WTC11 (cell line): ENCODE measurements around the gene SNRPA1. TPM values are rescaled to one million over a fixed set of nuclear protein-coding genes. Genes with fewer than 3 reads are reported as not detected.

Source experiments
- ATAC-seq: fragments of 200-7000 bp; cut with Tn5 transposase; 2 replicates; pipeline ENCODE4 v1.10.0; 2021; ENCODE audit warnings: mild to moderate bottlenecking, moderate library complexity
- CTCF ChIA-PET: fragments of 300-600 bp; sonication (Branson Sonifier 250); formaldehyde crosslinking; loops from one replicate; lab custom pipeline; 2021; ENCODE audit warnings: antibody characterized with exemption; lab: Charles Lee
- POLR2A ChIA-PET: fragments of 350-600 bp; sonication (Branson Sonifier 250); formaldehyde crosslinking; loops from one replicate; lab custom pipeline; 2021; ENCODE audit warnings: antibody characterized with exemption; lab: Charles Lee
- DNase-seq: peaks from one replicate; pipeline ENCODE4 v3.0.0; 2021; ENCODE audit warnings: low spot score
- H3K27ac Mint-ChIP-seq: 2 replicates; pipeline ENCODE4 v1.8.0; 2021; ENCODE audit warnings: mixed read lengths
- H3K27me3 Mint-ChIP-seq: 2 replicates; pipeline ENCODE4 v1.8.0; 2021; ENCODE audit warnings: low read depth, mild to moderate bottlenecking, moderate library complexity, mixed read lengths
- H3K36me3 Mint-ChIP-seq: 2 replicates; pipeline ENCODE4 v1.8.0; 2021; ENCODE audit warnings: mixed read lengths
- H3K4me1 Mint-ChIP-seq: 2 replicates; pipeline ENCODE4 v1.8.0; 2022; ENCODE audit warnings: mixed read lengths
- H3K4me3 Mint-ChIP-seq: 2 replicates; pipeline ENCODE4 v1.8.0; 2021; ENCODE audit warnings: mild to moderate bottlenecking, moderate library complexity, mixed read lengths
- H3K9me3 Mint-ChIP-seq: 2 replicates; pipeline ENCODE4 v1.8.0; 2021; ENCODE audit warnings: mixed read lengths
- AFF4 ChIP-seq: sonication (generic); formaldehyde crosslinking; IDR thresholded peaks from 2 replicates; pipeline ENCODE4 v1.8.1; 2023; ENCODE audit warnings: mild to moderate bottlenecking, missing genetic modification reagents, borderline replicate concordance
- CREB1 ChIP-seq: sonication (generic); formaldehyde crosslinking; IDR thresholded peaks from 2 replicates; pipeline ENCODE4 v1.8.0; 2023; ENCODE audit warnings: mild to moderate bottlenecking, missing genetic modification reagents
- E2F1 ChIP-seq: sonication (generic); formaldehyde crosslinking; IDR thresholded peaks from 2 replicates; pipeline ENCODE4 v1.8.0; 2022; ENCODE audit warnings: mild to moderate bottlenecking, missing genetic modification reagents
- GABPB1 ChIP-seq: sonication (generic); formaldehyde crosslinking; IDR thresholded peaks from 2 replicates; pipeline ENCODE4 v1.8.1; 2023; ENCODE audit warnings: mild to moderate bottlenecking, missing genetic modification reagents
- GTF2I ChIP-seq: fragments of 250-450 bp; sonication (Bioruptor Pico); conservative IDR thresholded peaks from 2 replicates; pipeline ENCODE4 v1.4.0; 2021; ENCODE audit warnings: mild to moderate bottlenecking
- HMGXB4 ChIP-seq: sonication (generic); formaldehyde crosslinking; IDR thresholded peaks from 2 replicates; pipeline ENCODE4 v1.8.1; 2023; ENCODE audit warnings: mild to moderate bottlenecking, moderate library complexity, missing genetic modification reagents
- NFYB ChIP-seq: sonication (generic); formaldehyde crosslinking; conservative IDR thresholded peaks from 2 replicates; pipeline ENCODE4 v1.8.0; 2022; ENCODE audit warnings: low read depth, missing genetic modification reagents
- PRDM15 ChIP-seq: sonication (generic); formaldehyde crosslinking; IDR thresholded peaks from 2 replicates; pipeline ENCODE4 v1.8.0; 2022; ENCODE audit warnings: missing genetic modification reagents
- SMAD4 ChIP-seq: sonication (generic); formaldehyde crosslinking; IDR thresholded peaks from 2 replicates; pipeline ENCODE4 v1.8.0; 2022; ENCODE audit warnings: mild to moderate bottlenecking, missing genetic modification reagents
- ZNF263 ChIP-seq: sonication (generic); formaldehyde crosslinking; IDR thresholded peaks from 2 replicates; pipeline ENCODE4 v1.8.1; 2022; ENCODE audit warnings: low read depth, mild to moderate bottlenecking, moderate library complexity, missing genetic modification reagents
- ZNF317 ChIP-seq: sonication (generic); formaldehyde crosslinking; IDR thresholded peaks from 2 replicates; pipeline ENCODE4 v1.8.1; 2023; ENCODE audit warnings: low read depth, mild to moderate bottlenecking, moderate library complexity, missing genetic modification reagents, borderline replicate concordance
- ZNF416 ChIP-seq: fragments of 250-450 bp; sonication (Bioruptor Pico); IDR thresholded peaks from 2 replicates; pipeline ENCODE4 v1.9.0; 2021; ENCODE audit warnings: mild to moderate bottlenecking, inconsistent platforms
- total RNA-seq: library from RNA; stranded (reverse); gene quantifications from 3 replicates; pipeline ENCODE4 v1.2.3, GENCODE V29; 2021

SNRPA1 gene
- total RNA-seq, 1 experiment from 2014 or later = 170 TPM

GRCh38 chr15:101327147-101327740 lies 32.2 kb upstream of the SNRPA1 start:
- H3K9me3 Mint-ChIP-seq = no peaks in the 10 kb centered on the region

DNA sequence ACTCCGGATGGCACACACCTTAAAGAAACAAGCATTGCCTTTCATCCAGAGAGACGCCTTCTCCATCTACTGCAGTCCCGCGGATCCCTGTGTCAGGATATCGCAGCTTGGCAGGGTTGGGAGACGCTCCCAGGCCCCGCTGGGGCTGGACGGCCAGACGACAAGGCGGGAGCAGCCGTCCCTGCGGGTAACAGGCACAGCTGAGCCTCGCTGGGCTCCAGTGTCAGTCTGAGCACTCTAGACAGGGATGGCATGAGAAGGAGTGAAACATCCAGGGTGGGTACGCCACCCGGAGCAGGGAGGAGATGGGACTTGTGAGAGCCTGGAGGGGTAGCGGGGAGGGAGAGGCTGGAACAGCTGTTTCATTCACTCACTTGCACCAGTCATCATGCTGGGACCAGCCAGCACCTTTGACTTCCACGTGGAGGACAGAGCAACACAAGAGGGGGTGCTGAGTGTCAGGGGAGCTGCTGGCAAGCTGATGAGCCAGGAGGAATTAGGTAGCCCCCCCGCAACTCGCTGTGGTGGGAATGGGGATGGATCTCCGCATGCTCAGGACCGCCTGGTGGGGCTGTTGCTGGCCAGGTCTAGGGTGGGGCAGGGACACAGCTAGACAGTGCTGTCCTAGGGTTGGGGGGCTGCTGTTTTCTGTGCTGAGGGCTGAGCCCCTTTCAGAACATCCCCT lies 31.6 kb upstream of the SNRPA1 start:
- H3K27ac Mint-ChIP-seq = no peak overlapping the region
- H3K9me3 Mint-ChIP-seq = no peaks in the 10 kb centered on the region
- H3K36me3 Mint-ChIP-seq = no peaks in the 10 kb centered on the region
- peaks cover 18% of the 10 kb centered on the region for H3K27me3 Mint-ChIP-seq
- POLR2A ChIA-PET = no interaction called here
- no peak overlapping the region for H3K4me3 Mint-ChIP-seq
- CTCF ChIA-PET = no interaction called here
- TF ChIP-seq GABPB1 (CRISPR knock-in tag) = no peak
- no peak for TF ChIP-seq ZNF416 (CRISPR knock-in tag)
- no peak for TF ChIP-seq E2F1 (CRISPR knock-in tag)
- TF ChIP-seq ZNF317 (CRISPR knock-in tag) = no peak
- TF ChIP-seq SMAD4 (CRISPR knock-in tag) = no peak
- no peak for TF ChIP-seq NFYB (CRISPR knock-in tag)
- no peak for TF ChIP-seq AFF4
- no peak for TF ChIP-seq PRDM15 (CRISPR knock-in tag)
- no peak for TF ChIP-seq GTF2I (CRISPR knock-in tag)
- no peaks in the 10 kb centered on the region for H3K4me1 Mint-ChIP-seq
- no peak for DNase-seq
- ATAC-seq = no peak

More at GRCh38 chr15:101327147-101327740, 32.2 kb upstream of the SNRPA1 start:
- Mint-ChIP-seq H3K4me3 (no peak overlapping the region), H3K27me3 (peaks cover 24% of the 10 kb centered on the region), H3K4me1 (no peaks in the 10 kb centered on the region), H3K36me3 (no peaks in the 10 kb centered on the region), H3K27ac (no peak overlapping the region)
- ATAC-seq (no peak), DNase-seq (no peak)
- ChIA-PET POLR2A (no interaction called here), CTCF (no interaction called here)
- TF ChIP-seq ZNF263 (CRISPR knock-in tag) (no peak), HMGXB4 (CRISPR knock-in tag) (no peak), CREB1 (CRISPR knock-in tag) (no peak)
